ENCODE results near the gene PBRM1. TPM values are rescaled to one million over a fixed set of nuclear protein-coding genes. Genes with fewer than 3 reads are reported as not detected.

The PBRM1 gene
- total RNA-seq, 1 experiment from 2014 or later: 74.2 TPM

- H3K27me3 ChIP-seq (ENCODE audit: insufficient read depth, low read length): no peaks in the 10 kb centered on the region
- no peak overlapping the region for H2AFZ ChIP-seq (ENCODE audit: low read length)
- H3T11ph ChIP-seq (ENCODE audit: low read length): no peak overlapping the region
- no peak overlapping the region for H3K9ac ChIP-seq (ENCODE audit: extremely low read depth, insufficient read length, low read length)
- no peak overlapping the region for H2BK12ac ChIP-seq (ENCODE audit: insufficient read length, low read depth, low read length)
- peaks cover 6% of the 10 kb centered on the region for H3K79me1 ChIP-seq (ENCODE audit: insufficient read depth, low read depth, low read length, poor library complexity, severe bottlenecking)
- peak overlapping the region; percentile 35 to 99; a peak in 4 of 5 replicates for H3K4me3 Mint-ChIP-seq
- no peak overlapping the region for H3K14ac ChIP-seq (ENCODE audit: insufficient read depth, low read length)
- H2AK5ac ChIP-seq (ENCODE audit: insufficient read length, low read length): no peak overlapping the region
- no peak overlapping the region for H3K4ac ChIP-seq (ENCODE audit: low read depth, low read length)
- no peak overlapping the region for H4K8ac ChIP-seq (replicated peaks; ENCODE audit: insufficient read length, low read depth, low read length)
- no peak overlapping the region for H4K5ac ChIP-seq (ENCODE audit: insufficient read length, low read depth, low read length)
- WGBS (ENCODE audit: extremely low coverage, insufficient read length, low lambda C conversion rate): no CpG with 5 or more reads among the region's 9 CpGs
- no peak overlapping the region for H4K91ac ChIP-seq (ENCODE audit: insufficient read length, low read depth, low read length)
- H3K56ac ChIP-seq (ENCODE audit: insufficient read length, low read depth, low read length): no peak overlapping the region
- no peak overlapping the region for H3K18ac ChIP-seq (ENCODE audit: insufficient read length, low read depth, low read length)
- peaks cover 14% of the 10 kb centered on the region; the same call in 1 of the 2 replicates for H3K79me2 ChIP-seq (ENCODE audit: insufficient read depth, low read length)
- H3K23me2 ChIP-seq (ENCODE audit: insufficient read length, low read depth, low read length, poor library complexity, severe bottlenecking): peaks cover 24% of the 10 kb centered on the region
- no peaks in the 10 kb centered on the region for H3K9me3 ChIP-seq (ENCODE audit: control insufficient read depth, low read depth, low read length)
- peaks cover 6% of the 10 kb centered on the region for H3K4me1 ChIP-seq (ENCODE audit: insufficient read depth, low read length)
- H3K36me3 Mint-ChIP-seq (ENCODE audit: insufficient read depth in 1 of 3, low read depth in 3 of 3): peaks cover 15 to 32% (median 23%) of the 10 kb centered on the region in 3 experiments
- no peak overlapping the region for H3K4me2 ChIP-seq (ENCODE audit: insufficient read depth, insufficient read length, low read length)
- no peak overlapping the region for H3K27ac ChIP-seq (ENCODE audit: insufficient read length, low read depth, low read length)
- H4K20me1 ChIP-seq (ENCODE audit: control insufficient read depth, insufficient read depth, insufficient read length): no peaks in the 10 kb centered on the region
- peak overlapping the region in 1 of 3 experiments; percentile 18; a peak in 3 of 7 replicates for H3K27ac Mint-ChIP-seq
- H2BK5ac ChIP-seq (ENCODE audit: insufficient read length, low read length): no peak overlapping the region
- no peak for TF ChIP-seq CTCF (conservative IDR thresholded peaks at IDR 0.05)
- H3K23ac ChIP-seq (ENCODE audit: insufficient read length, low read depth, low read length): no peak overlapping the region
- H3K4me1 Mint-ChIP-seq: peaks cover 45 to 46% of the 10 kb centered on the region in 2 experiments
- H3K9me3 Mint-ChIP-seq: no peaks in the 10 kb centered on the region
- no peak for DNase-seq
- no peaks in the 10 kb centered on the region for H3K27me3 Mint-ChIP-seq (ENCODE audit: low read depth)
- H2BK20ac ChIP-seq (ENCODE audit: low read depth, low read length, poor library complexity, severe bottlenecking): no peak overlapping the region
- H2BK15ac ChIP-seq (ENCODE audit: low read depth, low read length): no peak overlapping the region
- no peak overlapping the region for H2BK120ac ChIP-seq (ENCODE audit: low read depth, low read length, poor library complexity, severe bottlenecking)
Observed at GRCh38 chr3:52536112-52536368, 149.7 kb downstream of the PBRM1 start.

Data from H9 (cell line).